Pancreas (tissue), 10 donors: ENCODE measurements around the gene DIDO1. TPM values are rescaled to one million over a fixed set of nuclear protein-coding genes. Genes with fewer than 3 reads are reported as not detected.

Experiments used
- ATAC-seq, 4 donors: fragments of 200-7000 bp; cut with Tn5 transposase; one replicate each; pipeline versions ENCODE4 v1.8.0 to v1.9.1; 2020; ENCODE audit warnings: mild to moderate bottlenecking in 4 of 4, moderate library complexity in 4 of 4
- DNase-seq, 6 donors: peaks; one replicate each; pipeline ENCODE4 v3.0.0-alpha.2; 2020
- FAIRE-seq: peaks from 2 replicates; lab custom pipeline; 2012; peaks lifted over from hg19 to GRCh38; lab: Jason Lieb, UNC
- H3K27ac ChIP-seq, 4 donors: fragments of 200-600 bp; sonication (generic); 1 replicate in 3 of 4; 2 replicates in 1 of 4; pipeline versions ENCODE4 v1.5.0 to v1.8.0; 2020
- H3K27me3 ChIP-seq, 4 donors: fragments of 200-600 bp; one replicate each; pipeline ENCODE4 v1.8.0; 2021
- H3K36me3 ChIP-seq, 3 donors: fragments of 200-600 bp; sonication (generic) in 1 of 3; one replicate each; pipeline versions ENCODE4 v1.5.0 to v1.8.0; 2020 to 2021
- H3K4me1 ChIP-seq, 3 donors: fragments of 200-600 bp; one replicate each; pipeline ENCODE4 v1.8.0; 2021
- H3K4me3 ChIP-seq, 4 donors: fragments of 200-600 bp; sonication (generic) in 2 of 4; one replicate each; pipeline versions ENCODE4 v1.5.0 to v1.8.0; 2020 to 2021
- H3K9me3 ChIP-seq, 4 donors: fragments of 200-600 bp; one replicate each; pipeline ENCODE4 v1.8.0; 2021
- CTCF ChIP-seq, 4 donors: fragments of 200-600 bp; sonication (generic) in 3 of 4; IDR thresholded peaks; one replicate each; pipeline versions ENCODE4 v1.5.0 to v1.8.0; 2021; ENCODE audit warnings: antibody characterized with exemption in 4 of 4
- WGBS, 2 donors: extraction: QIAGEN DNeasy Blood & Tissue Kit; methylation state at CpG; one replicate each; pipeline ENCODE4 v1.1.7; 2013; 5-methylcytosine and 5-hydroxymethylcytosine counted together
- intact Hi-C, 3 donors: fragments of 100-400 bp; cut with DNase I; formaldehyde crosslinking; loops; one replicate each; pipeline versions ENCODE4 v1.11.1 to v1.14.2; 2022
- polyA plus RNA-seq, 2 donors: library from polyadenylated mRNA; stranded (reverse); fragments of 200-250 nt; gene quantifications; one replicate each; pipeline ENCODE4 v1.2.3, GENCODE V29; 2013
- total RNA-seq, 6 donors: library from RNA; stranded (reverse); fragmentation: NEBNext Ultra II Directional in 4 of 6; extraction: Animal tissue kit (Norgen Biotek cat#: 25700) in 4 of 6; gene quantifications; one replicate each; pipeline versions ENCODE4 v1.2.1 to v1.2.4, GENCODE V29; 2021 to 2023
- donor health status: healthy with polysubstance abuse.
- donor health status: DM: no; HTN: no; CAD: no; lungs with moderate emphysema.
- donor health status: DM: no; HTN: no; CAD: no.
- donor health status: control.
- donor health status: control.
- donor health status: Bipolar disorder and iron deficiency.
- donor health status: DM: yes; HTN: yes; CAD: no.
- donor health status: DM: no; HTN: no; CAD: no.
- donor health status: DM: no; HTN: no; CAD: no.
- donor health status: DM: yes; HTN: yes; CAD: no.

Gene DIDO1
- total and polyA plus RNA-seq, 8 donors = 16.7 to 29.8 (median 18.5) TPM

- Histone ChIP-seq H3K27ac (no peak overlapping the region), H3K4me1 (no peaks in the 10 kb centered on the region), H3K9me3 (no peaks in the 10 kb centered on the region), H3K27me3 (no peaks in the 10 kb centered on the region), H3K36me3 (peaks cover 4 to 73% (median 43%) of the 10 kb centered on the region in 3 donors), H3K4me3 (no peak overlapping the region)
- intact Hi-C loops = loop anchor here in 1 of 3 donors (5.0 kb wide), 1 partner anchor 113 kb away; no protein-coding TSS in a partner anchor
- TF ChIP-seq CTCF (IDR thresholded peaks at IDR 0.05) = no peak
- DNase-seq (peak in 1 of 6 donors; percentile 16), ATAC-seq (no peak), FAIRE-seq (no peak)
- WGBS, 2 donors = 92 to 95% methylated on average over 8 of the region's 8 CpGs
These were observed 36.9 kb downstream of the DIDO1 start for GRCh38 chr20:62889411-62889810.

DNA sequence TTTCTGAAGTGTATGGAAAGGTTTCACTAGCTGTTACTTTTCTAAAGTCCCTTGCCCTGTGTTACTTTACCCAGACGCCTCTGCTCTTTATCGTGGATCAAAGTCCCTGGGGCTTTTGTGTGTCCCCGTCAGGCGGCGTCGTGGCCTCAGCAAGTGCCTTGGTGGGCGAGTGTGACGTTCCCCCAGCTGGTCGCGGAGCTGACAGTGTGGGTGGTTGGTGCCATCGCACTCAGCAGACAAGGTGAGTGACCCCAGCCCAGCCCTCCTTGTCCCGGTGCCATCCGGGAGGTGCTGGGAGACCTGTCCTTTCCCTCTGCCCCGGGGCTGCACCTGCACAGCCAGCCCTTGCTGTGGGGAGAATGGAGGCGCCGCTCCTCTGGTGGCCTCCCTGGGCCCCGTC, 37.4 kb downstream of the DIDO1 start:
- H3K27ac ChIP-seq = no peak overlapping the region
- no peaks in the 10 kb centered on the region for H3K27me3 ChIP-seq
- H3K4me3 ChIP-seq = no peak overlapping the region
- ATAC-seq (no peak), FAIRE-seq (no peak), DNase-seq (no peak)
- intact Hi-C loops = loop anchor here in 1 of 3 donors (5.0 kb wide), 1 partner anchor 113 kb away; no protein-coding TSS in a partner anchor
- peaks cover 4 to 68% (median 38%) of the 10 kb centered on the region in 3 donors for H3K36me3 ChIP-seq
- H3K4me1 ChIP-seq = no peaks in the 10 kb centered on the region
- 95 to 97% methylated on average over 17 of the region's 17 CpGs for WGBS, 2 donors
- no peak for TF ChIP-seq CTCF (IDR thresholded peaks at IDR 0.05)
- no peaks in the 10 kb centered on the region for H3K9me3 ChIP-seq

DNA sequence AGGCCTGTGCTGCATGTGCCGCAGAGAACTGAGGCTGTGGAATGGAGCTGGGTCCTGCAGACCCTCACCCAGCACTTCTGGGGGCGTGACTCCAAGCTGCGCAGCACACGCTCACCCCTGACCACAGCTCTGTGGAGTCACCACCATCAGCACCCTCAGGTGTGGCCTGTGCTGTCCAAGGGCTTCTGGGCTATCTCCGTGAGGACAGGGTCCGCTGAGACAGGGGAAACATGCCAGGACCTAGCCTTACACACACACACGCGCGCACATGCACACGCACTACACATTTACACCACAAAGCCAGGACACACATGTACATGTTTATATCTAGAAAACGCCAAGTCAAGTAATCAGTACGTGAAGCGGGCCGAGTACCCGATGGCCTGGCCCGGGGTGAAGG, 37.9 kb downstream of the DIDO1 start:
- FAIRE-seq = no peak
- no peak overlapping the region for H3K27ac ChIP-seq
- intact Hi-C loops = loop anchor here in 1 of 3 donors (5.0 kb wide), 1 partner anchor 114 kb away; no protein-coding TSS in a partner anchor
- DNase-seq = peak in 1 of 6 donors; percentile 47
- no peak for ATAC-seq
- no peaks in the 10 kb centered on the region for H3K27me3 ChIP-seq
- 95 to 96% methylated on average over 16 of the region's 16 CpGs for WGBS, 2 donors
- no peak overlapping the region for H3K4me3 ChIP-seq
- H3K4me1 ChIP-seq = no peaks in the 10 kb centered on the region
- no peak for TF ChIP-seq CTCF (IDR thresholded peaks at IDR 0.05)
- H3K36me3 ChIP-seq = peaks cover 4 to 63% (median 36%) of the 10 kb centered on the region in 3 donors
- no peaks in the 10 kb centered on the region for H3K9me3 ChIP-seq

GRCh38 chr20:62887860-62888239, 38.5 kb downstream of the DIDO1 start:
- no peak for TF ChIP-seq CTCF (IDR thresholded peaks at IDR 0.05)
- no peak for ATAC-seq
- WGBS, 2 donors = 88 to 90% methylated on average over 7 of the region's 7 CpGs
- no peak for FAIRE-seq
- Histone ChIP-seq H3K27ac (no peak overlapping the region), H3K4me3 (no peak overlapping the region), H3K27me3 (no peaks in the 10 kb centered on the region), H3K9me3 (no peaks in the 10 kb centered on the region), H3K4me1 (no peaks in the 10 kb centered on the region), H3K36me3 (peaks cover 4 to 57% (median 36%) of the 10 kb centered on the region in 3 donors)
- intact Hi-C loops = loop anchor here in 1 of 3 donors (5.0 kb wide), 1 partner anchor 114 kb away; no protein-coding TSS in a partner anchor
- DNase-seq = peak in 1 of 6 donors; percentile 38

DNA sequence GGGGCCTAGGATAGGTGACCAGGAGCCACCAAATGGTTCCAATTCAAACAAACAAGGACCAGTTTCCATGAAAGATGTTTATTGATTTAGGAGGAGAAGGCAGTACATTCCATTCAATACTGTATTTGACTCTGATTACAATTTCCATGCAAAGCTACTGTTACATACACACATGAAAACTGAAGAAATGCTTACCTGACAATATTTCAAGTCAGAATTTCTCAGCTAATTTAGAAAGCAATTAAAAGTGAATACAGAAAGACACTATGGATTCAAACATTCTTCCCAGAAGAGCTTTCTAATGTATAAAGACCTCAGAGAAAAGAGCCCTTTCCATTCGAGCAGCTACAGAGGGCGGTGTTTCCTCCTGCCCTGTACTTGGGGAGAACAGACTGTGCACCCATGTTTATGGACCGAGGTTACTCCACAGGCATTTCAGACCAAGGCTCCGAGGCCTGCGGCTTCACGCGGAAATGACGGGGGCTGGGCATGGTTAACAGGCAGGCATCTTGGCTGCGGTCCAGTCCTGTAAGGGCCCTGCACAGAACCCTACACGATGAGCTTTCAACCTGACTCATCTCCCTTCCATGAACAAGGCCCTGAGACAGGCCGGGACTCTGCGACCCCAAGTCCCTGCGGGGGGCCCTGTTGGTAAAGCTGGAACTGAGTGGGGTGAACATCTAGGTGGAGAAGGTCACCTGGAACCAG, 39.0 kb downstream of the DIDO1 start:
- ATAC-seq (peak in 2 of 4 donors; percentile 51 to 53), FAIRE-seq (no peak), DNase-seq (no peak)
- no peaks in the 10 kb centered on the region for H3K27me3 ChIP-seq
- no peaks in the 10 kb centered on the region for H3K4me1 ChIP-seq
- WGBS, 2 donors = 59 to 63% methylated on average over 13 of the region's 13 CpGs
- H3K27ac ChIP-seq = no peak overlapping the region
- no peaks in the 10 kb centered on the region for H3K9me3 ChIP-seq
- no peak overlapping the region for H3K4me3 ChIP-seq
- H3K36me3 ChIP-seq = peaks cover 4 to 52% (median 33%) of the 10 kb centered on the region in 3 donors
- intact Hi-C loops = loop anchor here in 1 of 3 donors (5.0 kb wide), 1 partner anchor 115 kb away; no protein-coding TSS in a partner anchor
- TF ChIP-seq CTCF (IDR thresholded peaks at IDR 0.05) = no peak
